NCI-H187 treated with DMSO at 0.1 percent for 48 hours (cell line): Measurements from ENCODE around the gene TTBK2.
"Not testable (repeated sequence)": the region's sequence is repeated elsewhere in the genome, so short reads cannot be mapped to it uniquely, and the experiment has no call there.

Experiments
- DNase-seq: peaks from one replicate; lab custom pipeline; 2025; lab: John Stamatoyannopoulos, UW

Gene TTBK2

GRCh38 chr15:42903388-42904324 lies 16.9 kb downstream of the TTBK2 start:
- no peak for DNase-seq

GRCh38 chr15:42893911-42894310 lies 26.7 kb downstream of the TTBK2 start:
- DNase-seq, result not testable (repeated sequence)

GRCh38 chr15:42891569-42891968 lies 29.0 kb downstream of the TTBK2 start:
- no peak for DNase-seq

- DNase-seq, result no peak
Measured at GRCh38 chr15:42890161-42890913, 30.2 kb downstream of the TTBK2 start.

- not testable (repeated sequence) for DNase-seq
Measured at GRCh38 chr15:42887384-42887783, 33.2 kb downstream of the TTBK2 start.

GRCh38 chr15:42880121-42880520 lies 40.5 kb downstream of the TTBK2 start:
- DNase-seq, result no peak

GRCh38 chr15:42879443-42879842 lies 41.1 kb downstream of the TTBK2 start:
- no peak for DNase-seq

- DNase-seq, result no peak
Measured at GRCh38 chr15:42876224-42876623, 44.4 kb downstream of the TTBK2 start.

GRCh38 chr15:42868683-42869082 lies 51.9 kb downstream of the TTBK2 start:
- no peak for DNase-seq

GRCh38 chr15:42863572-42864239 lies 56.9 kb downstream of the TTBK2 start:
- no peak for DNase-seq

GRCh38 chr15:42858999-42859789 lies 61.4 kb downstream of the TTBK2 start:
- no peak for DNase-seq

GRCh38 chr15:42858540-42858939 lies 62.0 kb downstream of the TTBK2 start:
- DNase-seq, result no peak

- DNase-seq, result no peak
Measured at GRCh38 chr15:42854576-42854975, 66.0 kb downstream of the TTBK2 start.

- no peak for DNase-seq
Measured at GRCh38 chr15:42849836-42850235, 70.7 kb downstream of the TTBK2 start.

- no peak for DNase-seq
Measured at GRCh38 chr15:42848846-42849245, 71.7 kb downstream of the TTBK2 start.

GRCh38 chr15:42846647-42847046 lies 73.9 kb downstream of the TTBK2 start:
- DNase-seq, result no peak

- DNase-seq, result no peak
Measured at GRCh38 chr15:42845581-42845980, 75.0 kb downstream of the TTBK2 start.

GRCh38 chr15:42843699-42844098 lies 76.9 kb downstream of the TTBK2 start:
- no peak for DNase-seq

- DNase-seq, result no peak
Measured at GRCh38 chr15:42836251-42836650, 84.3 kb downstream of the TTBK2 start.

GRCh38 chr15:42832576-42832975 lies 88.0 kb downstream of the TTBK2 start:
- DNase-seq, result no peak

- no peak for DNase-seq
Measured at GRCh38 chr15:42826251-42826890, 94.2 kb downstream of the TTBK2 start.
